Stimulated activated CD8-positive, alpha-beta memory T cell treated with anti-CD3 and anti-CD28 coated beads, Interleukin-15, amount 100 ng/mL, for 24 hours (primary cell): ENCODE measurements around the gene JAKMIP1.

ENCODE experiments used
- DNase-seq: peaks from one replicate; pipeline ENCODE4 v3.0.0-alpha.2; 2020; ENCODE audit warnings: low read depth

Gene JAKMIP1

DNA sequence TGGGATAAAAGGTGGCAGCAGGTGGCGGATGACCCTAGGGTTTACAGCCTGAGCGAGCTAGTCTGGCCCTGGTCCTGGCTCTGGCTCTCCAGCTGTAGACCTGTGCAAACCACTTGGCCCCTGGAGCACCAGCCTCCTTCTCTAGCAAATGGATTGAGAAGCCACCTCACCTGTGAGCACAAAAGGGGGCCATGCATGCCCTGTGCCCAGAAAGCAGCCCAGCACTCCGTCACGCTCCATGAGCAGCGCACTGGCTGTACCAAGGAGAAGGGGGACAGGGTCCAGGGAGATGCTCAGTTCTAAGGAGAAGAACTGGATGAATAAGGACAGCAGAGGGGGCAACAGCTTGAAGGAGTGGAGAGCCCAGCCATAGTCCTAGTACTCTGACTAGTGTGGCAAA, 135.2 kb downstream of the JAKMIP1 start:
- no peak for DNase-seq

DNA sequence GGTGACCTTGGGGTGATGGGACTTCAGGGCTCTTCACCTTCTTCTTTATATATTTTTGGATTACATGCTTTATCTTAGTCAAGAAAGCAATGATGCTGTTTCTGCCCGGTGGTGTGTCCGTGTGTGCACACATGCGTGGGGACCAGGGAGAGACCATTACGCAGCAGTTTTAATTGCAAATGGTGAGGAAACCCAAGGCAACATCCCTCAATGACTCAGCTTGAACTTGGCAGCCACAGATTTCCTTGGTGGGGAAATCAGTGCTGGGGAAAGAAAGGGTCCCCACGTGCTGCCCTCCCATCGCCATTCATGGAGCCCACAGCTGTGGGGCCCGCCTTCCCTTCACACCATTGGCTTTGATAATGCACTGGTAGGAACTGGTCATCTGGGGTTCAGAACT, 136.0 kb downstream of the JAKMIP1 start:
- no peak for DNase-seq

GRCh38 chr4:6063684-6064083, 136.7 kb downstream of the JAKMIP1 start:
- no peak for DNase-seq

- no peak for DNase-seq
Observed at GRCh38 chr4:6062133-6062532, 138.2 kb downstream of the JAKMIP1 start.

- DNase-seq = no peak
Observed at GRCh38 chr4:6059375-6059805, 141.0 kb downstream of the JAKMIP1 start.

DNA sequence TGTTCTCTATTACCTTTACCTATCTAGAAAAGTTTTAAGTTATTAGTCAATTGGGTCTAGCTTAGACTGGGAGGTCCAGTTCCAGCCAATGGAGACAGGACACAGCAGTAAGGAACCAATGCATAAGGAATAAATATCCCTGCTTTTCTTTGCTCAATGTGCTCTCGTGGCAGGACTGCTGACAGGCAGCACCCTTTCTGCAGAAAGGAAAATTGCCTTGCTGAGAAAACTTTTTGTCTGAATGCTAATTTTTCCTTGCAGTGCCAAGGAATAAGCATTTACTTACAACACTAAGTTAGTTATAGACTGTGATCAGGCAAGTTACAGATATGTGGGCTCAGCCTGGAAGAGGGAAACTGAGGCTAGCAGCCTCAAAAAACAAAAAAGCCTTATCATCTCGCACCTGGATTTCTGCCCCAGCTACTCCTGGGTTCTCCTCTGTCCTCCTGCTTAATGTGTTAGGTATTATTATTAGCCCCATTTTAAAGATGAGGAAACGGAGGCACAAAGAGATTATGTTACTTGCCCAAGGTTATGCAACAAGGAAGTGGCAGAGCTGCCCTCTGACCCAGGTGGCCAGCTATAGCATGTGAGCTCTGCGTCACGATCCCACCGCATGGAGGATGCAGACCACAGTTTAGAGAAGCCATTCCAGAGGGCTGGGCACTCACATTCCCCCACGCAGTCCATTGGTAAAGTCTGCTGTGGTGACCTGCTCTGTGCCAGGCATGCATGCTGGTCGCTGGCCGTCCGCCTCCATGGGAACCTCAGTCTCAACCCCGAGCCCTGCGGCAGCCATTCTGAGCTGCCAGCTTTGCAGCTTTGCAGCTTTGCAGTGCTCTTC, 141.6 kb downstream of the JAKMIP1 start:
- no peak for DNase-seq

DNA sequence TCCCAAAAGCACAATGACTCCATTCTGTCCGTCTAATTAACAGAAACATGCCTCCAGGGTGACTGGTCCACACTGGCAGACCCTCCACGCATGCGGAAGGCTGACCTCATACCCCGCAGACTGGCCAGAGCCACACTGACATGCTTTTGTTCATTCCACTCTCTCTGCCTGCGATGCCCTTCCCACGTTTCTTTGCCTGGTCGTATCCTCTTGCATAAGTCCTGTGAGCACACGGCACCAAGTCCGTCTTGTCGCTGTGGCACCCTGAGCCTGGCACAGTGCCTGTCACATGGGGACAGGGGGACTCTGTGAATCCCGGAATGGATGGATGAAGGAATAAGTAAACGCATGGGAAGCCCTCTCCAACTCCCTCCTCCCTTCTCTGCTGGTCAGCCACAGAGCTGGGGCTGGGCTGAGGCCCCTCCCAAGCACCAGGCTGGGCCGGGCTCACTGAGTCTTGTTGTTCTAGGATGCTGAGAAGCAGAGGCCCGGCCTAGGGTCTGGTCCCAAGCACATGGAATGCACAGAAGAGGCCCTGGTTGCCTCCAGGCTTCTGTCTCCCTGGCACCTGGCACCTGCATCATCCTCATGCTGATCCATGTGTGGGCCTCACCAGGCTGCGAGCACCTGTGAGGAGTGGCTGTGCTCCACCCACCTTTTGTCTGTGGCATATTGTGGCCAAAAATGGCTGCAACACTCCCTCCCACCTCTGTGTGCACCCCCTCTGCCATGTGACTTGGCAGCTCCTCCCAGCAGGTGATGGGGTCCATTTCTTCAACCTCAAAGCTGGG, 143.2 kb downstream of the JAKMIP1 start:
- DNase-seq = no peak

DNA sequence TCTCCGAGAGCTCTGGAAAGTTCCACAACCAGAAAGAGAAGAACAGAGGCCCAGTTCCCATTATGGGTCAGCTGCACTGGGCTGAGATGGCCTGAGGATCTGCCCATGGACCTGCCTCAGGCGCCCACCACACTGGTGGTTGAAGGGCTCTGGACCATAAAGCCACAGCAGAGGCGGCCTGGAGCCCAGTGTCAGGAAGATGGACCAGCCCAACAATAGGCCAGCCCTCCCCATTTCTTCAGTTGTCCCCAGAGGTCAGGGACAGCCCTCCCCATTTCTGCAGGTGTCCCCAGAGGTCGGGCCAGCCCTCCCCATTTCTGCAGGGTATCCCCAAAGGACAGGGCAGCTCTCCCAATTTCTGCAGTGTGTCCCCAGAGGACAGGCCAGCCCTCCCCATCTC, 144.9 kb downstream of the JAKMIP1 start:
- DNase-seq = no peak

DNA sequence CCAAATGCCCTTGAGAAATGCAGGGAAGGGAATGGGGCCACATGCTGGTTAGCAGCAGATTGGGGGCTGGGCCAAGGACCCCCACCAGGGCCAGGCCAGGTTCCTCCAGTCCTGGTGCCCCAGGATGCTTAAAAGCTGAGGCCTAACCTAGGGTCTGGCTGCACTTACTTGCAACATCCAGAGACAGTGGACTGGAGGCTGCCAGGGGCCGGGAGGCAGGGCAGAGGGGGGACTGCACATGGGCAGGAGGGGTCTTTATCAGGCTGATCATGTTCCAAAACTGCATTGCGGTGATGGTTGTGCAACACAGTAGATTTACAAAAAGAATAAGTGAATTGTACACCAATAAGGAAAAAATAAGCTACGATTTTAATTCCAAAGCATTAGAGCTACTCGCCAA, 145.3 kb downstream of the JAKMIP1 start:
- DNase-seq = no peak

GRCh38 chr4:6054162-6054922, 146.0 kb downstream of the JAKMIP1 start:
- no peak for DNase-seq

GRCh38 chr4:6052679-6053078, 147.7 kb downstream of the JAKMIP1 start:
- DNase-seq = no peak

DNA sequence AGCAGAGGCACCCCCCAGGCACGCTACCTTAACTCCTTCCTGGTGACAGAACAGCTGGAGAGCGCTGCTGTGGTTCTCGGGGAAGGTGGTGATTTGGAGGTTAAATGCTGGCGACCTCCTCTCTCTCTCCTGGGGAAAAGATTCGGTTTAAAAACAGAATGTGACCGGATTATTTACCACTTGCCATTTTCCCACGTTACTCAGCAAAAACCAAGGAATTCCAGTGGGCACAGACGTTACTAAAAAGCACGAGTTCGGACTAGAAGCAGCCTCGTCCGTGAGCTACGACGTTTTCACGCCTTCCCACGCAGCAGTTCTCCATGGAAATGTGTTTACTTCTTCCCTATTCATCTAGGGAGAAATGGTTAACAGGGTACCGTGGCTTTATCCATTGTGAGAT, 149.8 kb downstream of the JAKMIP1 start:
- no peak for DNase-seq

- DNase-seq = no peak
Observed at GRCh38 chr4:6049985-6050384, 150.4 kb downstream of the JAKMIP1 start.

DNA sequence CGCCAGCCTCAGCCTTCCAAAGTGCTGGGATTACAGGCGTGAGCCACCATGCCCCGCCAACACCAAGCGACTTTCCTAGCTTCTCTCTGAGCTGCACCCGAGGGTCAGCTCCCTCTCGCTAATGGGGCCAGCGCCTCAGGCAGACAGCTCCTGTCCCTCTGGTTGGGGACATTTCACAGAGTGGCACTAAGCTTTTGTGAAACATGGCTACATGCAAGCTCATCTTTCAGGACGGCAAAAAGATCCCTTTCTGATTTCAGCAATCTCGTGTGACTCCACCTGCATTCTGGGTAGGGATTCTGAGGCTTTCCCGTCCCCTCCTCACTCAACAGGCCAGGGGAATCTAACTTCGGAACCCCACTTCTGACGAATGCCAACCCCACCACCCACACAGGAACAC, 151.1 kb downstream of the JAKMIP1 start:
- DNase-seq = no peak

- DNase-seq = no peak
Observed at GRCh38 chr4:6048537-6048936, 151.8 kb downstream of the JAKMIP1 start.

DNA sequence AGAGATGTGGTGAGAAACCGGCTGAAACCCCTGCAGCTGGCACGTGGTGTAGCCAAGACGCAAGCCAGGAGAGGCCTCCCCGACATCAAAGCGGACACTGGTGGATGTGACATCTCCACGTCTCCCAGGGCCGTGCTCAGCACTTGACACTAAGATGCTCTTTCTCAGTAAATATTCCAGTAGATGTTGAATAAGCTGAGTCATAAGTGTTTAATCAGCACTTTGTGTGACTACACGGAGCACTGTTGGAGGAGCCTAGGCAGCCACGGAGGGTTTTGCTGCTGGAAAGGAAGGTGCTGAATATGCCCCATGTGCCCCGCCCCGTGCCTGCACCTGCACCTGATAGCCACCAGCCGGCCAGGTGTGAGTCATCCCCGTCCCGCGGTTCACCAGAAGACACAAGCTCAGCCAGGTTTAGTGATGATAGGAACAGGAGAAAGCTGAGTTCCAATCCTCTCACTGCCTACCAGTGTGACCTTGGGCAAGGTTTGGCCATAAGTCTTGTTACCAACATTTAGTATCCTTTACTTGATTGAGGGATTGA, 153.1 kb downstream of the JAKMIP1 start:
- no peak for DNase-seq

DNA sequence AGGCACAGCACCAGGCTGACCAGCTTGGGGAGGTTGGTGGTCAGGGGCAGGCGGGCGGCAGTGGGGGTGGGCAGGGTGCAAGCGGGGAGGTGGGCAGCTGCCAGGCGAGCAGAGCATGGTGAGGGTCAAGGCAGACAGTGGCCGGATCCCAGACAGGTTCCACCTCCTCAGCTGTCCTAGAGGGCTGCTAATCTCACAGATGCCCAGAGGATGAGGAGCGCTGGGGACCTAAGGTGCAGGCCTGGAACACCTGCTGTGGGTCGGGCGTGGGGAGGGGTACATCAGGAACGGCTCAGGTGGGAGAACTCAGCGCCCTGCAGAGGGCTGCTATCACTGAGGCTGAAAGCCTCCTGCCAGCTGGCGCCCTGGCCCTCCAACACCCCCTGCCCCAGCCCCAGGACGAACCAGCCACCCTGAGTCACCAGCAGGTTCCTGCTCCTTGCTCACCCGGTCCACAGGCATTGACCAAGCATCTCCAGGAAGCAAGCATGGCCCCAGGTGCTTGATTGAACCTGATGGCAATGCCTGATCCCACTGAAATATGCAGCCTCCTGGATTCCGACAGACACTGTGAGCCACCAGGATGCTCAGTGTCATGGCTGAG, 153.7 kb downstream of the JAKMIP1 start:
- no peak for DNase-seq

DNA sequence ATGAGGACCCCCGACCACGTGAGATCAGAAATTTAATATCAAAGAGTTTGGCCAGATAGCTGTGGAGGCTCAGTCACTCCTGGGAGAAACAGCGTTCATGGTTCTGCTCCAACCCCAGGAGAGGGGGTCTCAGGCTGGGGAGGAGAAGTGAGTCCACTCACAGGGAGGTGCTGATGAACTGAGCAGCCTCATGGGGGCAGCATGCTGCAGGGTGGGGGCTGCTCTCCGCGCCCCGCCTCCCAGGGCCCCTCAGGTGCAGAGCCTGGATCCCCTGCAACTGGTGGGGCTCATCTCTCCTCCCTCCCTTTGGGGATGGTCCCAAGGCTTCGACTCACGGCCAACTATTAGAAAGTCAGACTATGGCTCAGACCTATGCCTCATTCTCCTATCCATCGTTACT, 155.5 kb downstream of the JAKMIP1 start:
- no peak for DNase-seq

- DNase-seq = no peak
Observed at GRCh38 chr4:6044276-6044675, 156.1 kb downstream of the JAKMIP1 start.

GRCh38 chr4:6043843-6044242, 156.5 kb downstream of the JAKMIP1 start:
- DNase-seq = no peak

- no peak for DNase-seq
Observed at GRCh38 chr4:6043188-6043587, 157.2 kb downstream of the JAKMIP1 start.
